ENCODE data around the gene GRIK3.
A peak's percentile ranks its signal among the peaks of the same experiment; 100 is the strongest.

DNA sequence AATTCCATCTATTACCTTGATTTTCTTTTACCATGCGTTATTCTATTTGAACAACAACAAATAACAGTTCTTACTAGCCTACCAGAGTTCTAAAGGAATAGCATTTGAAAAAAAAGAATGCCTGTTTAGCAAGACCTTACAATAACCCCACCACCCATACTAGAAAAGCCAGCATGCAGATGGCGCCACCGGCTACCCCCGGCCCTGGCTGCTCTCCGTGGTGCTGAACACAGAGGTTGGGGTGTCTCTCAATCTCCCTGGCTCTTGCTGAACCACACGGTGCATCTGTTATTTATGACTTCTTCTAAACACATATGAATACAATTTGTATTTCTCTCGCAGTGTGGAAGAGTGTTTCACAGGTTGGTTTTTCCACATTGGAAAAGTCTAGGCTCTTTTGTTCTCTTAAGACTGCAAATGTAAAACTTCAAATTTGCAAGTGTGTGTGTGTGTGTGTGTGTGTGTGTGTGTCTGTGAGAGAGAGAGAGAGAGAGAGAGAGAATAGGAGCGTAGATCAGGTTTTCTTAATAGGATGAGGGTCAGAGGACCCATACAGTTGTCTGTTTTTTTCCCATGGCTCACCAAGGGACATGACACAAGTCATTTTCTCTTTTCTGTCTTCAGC, 13.6 kb downstream of the GRIK3 start:
- no peak for TF ChIP-seq CREB1 (CRISPR knock-in tag; IDR thresholded peaks at IDR 0.05; ENCODE audit: low read depth)
- TF ChIP-seq, protein P1, sequence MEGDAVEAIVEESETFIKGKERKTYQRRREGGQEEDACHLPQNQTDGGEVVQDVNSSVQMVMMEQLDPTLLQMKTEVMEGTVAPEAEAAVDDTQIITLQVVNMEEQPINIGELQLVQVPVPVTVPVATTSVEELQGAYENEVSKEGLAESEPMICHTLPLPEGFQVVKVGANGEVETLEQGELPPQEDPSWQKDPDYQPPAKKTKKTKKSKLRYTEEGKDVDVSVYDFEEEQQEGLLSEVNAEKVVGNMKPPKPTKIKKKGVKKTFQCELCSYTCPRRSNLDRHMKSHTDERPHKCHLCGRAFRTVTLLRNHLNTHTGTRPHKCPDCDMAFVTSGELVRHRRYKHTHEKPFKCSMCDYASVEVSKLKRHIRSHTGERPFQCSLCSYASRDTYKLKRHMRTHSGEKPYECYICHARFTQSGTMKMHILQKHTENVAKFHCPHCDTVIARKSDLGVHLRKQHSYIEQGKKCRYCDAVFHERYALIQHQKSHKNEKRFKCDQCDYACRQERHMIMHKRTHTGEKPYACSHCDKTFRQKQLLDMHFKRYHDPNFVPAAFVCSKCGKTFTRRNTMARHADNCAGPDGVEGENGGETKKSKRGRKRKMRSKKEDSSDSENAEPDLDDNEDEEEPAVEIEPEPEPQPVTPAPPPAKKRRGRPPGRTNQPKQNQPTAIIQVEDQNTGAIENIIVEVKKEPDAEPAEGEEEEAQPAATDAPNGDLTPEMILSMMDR (conservative IDR thresholded peaks at IDR 0.05; ENCODE audit: low read depth in 2 of 2): peak; percentile 33 to 66; a peak in 3 of 4 replicates
- TF ChIP-seq, protein P2, sequence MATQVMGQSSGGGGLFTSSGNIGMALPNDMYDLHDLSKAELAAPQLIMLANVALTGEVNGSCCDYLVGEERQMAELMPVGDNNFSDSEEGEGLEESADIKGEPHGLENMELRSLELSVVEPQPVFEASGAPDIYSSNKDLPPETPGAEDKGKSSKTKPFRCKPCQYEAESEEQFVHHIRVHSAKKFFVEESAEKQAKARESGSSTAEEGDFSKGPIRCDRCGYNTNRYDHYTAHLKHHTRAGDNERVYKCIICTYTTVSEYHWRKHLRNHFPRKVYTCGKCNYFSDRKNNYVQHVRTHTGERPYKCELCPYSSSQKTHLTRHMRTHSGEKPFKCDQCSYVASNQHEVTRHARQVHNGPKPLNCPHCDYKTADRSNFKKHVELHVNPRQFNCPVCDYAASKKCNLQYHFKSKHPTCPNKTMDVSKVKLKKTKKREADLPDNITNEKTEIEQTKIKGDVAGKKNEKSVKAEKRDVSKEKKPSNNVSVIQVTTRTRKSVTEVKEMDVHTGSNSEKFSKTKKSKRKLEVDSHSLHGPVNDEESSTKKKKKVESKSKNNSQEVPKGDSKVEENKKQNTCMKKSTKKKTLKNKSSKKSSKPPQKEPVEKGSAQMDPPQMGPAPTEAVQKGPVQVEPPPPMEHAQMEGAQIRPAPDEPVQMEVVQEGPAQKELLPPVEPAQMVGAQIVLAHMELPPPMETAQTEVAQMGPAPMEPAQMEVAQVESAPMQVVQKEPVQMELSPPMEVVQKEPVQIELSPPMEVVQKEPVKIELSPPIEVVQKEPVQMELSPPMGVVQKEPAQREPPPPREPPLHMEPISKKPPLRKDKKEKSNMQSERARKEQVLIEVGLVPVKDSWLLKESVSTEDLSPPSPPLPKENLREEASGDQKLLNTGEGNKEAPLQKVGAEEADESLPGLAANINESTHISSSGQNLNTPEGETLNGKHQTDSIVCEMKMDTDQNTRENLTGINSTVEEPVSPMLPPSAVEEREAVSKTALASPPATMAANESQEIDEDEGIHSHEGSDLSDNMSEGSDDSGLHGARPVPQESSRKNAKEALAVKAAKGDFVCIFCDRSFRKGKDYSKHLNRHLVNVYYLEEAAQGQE (IDR thresholded peaks at IDR 0.05; ENCODE audit: unreplicated experiment): peak; percentile 97
- no peak for TF ChIP-seq JUNB (IDR thresholded peaks at IDR 0.05; ENCODE audit: unreplicated experiment)
- TF ChIP-seq EZH2 (IDR thresholded peaks at IDR 0.05; ENCODE audit: low read depth, unreplicated experiment): no peak
- TF ChIP-seq STAT1 (IDR thresholded peaks at IDR 0.05; ENCODE audit: unreplicated experiment): no peak
- TF ChIP-seq, protein P3, sequence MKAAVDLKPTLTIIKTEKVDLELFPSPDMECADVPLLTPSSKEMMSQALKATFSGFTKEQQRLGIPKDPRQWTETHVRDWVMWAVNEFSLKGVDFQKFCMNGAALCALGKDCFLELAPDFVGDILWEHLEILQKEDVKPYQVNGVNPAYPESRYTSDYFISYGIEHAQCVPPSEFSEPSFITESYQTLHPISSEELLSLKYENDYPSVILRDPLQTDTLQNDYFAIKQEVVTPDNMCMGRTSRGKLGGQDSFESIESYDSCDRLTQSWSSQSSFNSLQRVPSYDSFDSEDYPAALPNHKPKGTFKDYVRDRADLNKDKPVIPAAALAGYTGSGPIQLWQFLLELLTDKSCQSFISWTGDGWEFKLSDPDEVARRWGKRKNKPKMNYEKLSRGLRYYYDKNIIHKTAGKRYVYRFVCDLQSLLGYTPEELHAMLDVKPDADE (IDR thresholded peaks at IDR 0.05): no peak
- TF ChIP-seq EZH2phosphoT487 (IDR thresholded peaks at IDR 0.05; ENCODE audit: unreplicated experiment): no peak
- TF ChIP-seq NANOG (IDR thresholded peaks at IDR 0.05; ENCODE audit: borderline replicate concordance): no peak
- TF ChIP-seq POLR2AphosphoS5 (IDR thresholded peaks at IDR 0.05; ENCODE audit: low read depth): no peak
- TF ChIP-seq ZNF331 (CRISPR knock-in tag; IDR thresholded peaks at IDR 0.05; ENCODE audit: low read depth): no peak
- no peak for TF ChIP-seq ZNF114 (CRISPR knock-in tag; IDR thresholded peaks at IDR 0.05)
